Astrocyte of the spinal cord (primary cell): ENCODE data around the gene ALDH1A2.

ENCODE experiments used
- DNase-seq: peaks from one replicate; pipeline ENCODE4 v3.0.0; 2011; ENCODE audit warnings: low read depth, low spot score
- H3K4me3 ChIP-seq: 2 replicates; pipeline ENCODE4 v1.5.1; 2011; ENCODE audit warnings: low read depth, mild to moderate bottlenecking, low read length, moderate library complexity
- CTCF ChIP-seq: IDR thresholded peaks from 2 replicates; pipeline ENCODE4 v1.5.1; 2012; ENCODE audit warnings: low read depth, mild to moderate bottlenecking, low read length, inconsistent platforms
- in situ Hi-C: cut with HindIII; loops from 2 replicates; pipeline ENCODE4 v1.10.0; 2017; ENCODE audit warnings: low sequenced_read_pairs

The ALDH1A2 gene

DNA sequence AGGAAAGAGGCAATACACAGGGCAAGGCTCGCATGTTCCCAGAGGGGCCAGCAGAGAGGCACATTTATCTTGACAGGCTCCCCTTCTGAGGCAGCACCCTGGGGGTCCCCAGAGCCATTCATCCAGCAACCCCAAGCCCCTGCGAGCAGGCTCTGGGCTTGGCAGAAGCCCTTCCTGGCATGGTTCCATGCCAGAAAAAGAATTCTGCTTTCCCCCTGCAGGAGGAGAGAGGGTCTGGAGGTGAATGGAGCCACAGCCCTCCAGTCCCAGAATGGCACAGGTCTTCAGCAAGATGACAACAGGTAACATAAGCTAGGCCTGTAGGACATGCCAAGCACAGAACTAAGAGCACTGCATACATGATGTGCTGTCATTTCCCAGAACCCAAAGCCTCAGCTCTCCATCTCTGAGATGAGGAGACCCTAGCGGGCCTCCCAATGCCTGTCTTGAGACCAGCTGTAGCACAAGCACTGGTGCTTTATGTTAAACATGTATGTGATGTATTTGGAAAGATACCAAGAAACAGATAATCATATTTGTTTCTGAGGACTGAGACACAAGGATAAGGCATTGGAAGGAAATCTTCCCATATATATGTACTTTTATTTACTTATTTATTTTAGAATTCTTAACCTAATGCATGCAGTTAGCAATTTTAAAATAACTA, 121.6 kb downstream of the ALDH1A2 start:
- no peak for TF ChIP-seq CTCF
- H3K4me3 ChIP-seq: no peak overlapping the region
- no peak for DNase-seq
- in situ Hi-C loops: no loop called here

DNA sequence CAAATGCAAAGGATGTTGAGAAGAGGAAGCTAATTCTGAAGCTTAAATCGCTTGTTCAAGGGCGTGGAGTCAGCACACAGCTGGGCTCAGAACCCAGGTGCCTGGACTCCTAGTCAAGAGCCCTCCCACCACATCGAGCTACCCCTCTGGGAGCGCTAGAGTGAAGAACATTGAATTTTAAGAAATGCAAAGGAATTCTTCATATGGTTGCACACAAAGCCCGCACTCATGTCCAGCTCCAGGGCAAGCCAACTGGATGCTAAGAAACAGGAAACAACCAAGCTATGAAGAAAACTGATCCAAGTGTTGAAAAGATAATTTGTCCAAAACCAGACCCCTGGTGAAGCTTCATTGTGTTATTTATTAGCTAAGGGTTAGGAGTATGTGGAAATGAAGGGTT, 122.3 kb downstream of the ALDH1A2 start:
- no peak for DNase-seq
- in situ Hi-C loops: no loop called here
- TF ChIP-seq CTCF: no peak
- no peak overlapping the region for H3K4me3 ChIP-seq

DNA sequence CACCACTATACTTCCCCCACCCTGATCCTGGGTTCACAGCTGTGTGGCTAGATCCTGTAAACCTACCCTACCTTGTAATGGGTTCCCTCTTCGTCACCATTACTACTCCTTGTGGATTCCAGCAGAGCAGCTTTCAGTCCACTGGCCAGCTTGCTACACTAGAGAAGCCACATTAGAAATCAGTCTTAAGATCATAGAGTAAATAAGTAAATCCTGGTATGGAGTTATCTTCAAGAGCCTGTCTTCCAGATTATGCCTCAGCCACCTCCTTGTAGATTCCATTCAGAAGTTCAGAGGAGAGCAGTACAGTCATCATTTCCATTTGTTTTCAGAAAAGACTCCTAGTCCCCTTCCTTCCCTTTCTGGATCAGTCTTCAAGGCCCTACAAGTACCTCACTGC, 123.7 kb downstream of the ALDH1A2 start:
- TF ChIP-seq CTCF: no peak
- H3K4me3 ChIP-seq: no peak overlapping the region
- DNase-seq: no peak
- in situ Hi-C loops: no loop called here

DNA sequence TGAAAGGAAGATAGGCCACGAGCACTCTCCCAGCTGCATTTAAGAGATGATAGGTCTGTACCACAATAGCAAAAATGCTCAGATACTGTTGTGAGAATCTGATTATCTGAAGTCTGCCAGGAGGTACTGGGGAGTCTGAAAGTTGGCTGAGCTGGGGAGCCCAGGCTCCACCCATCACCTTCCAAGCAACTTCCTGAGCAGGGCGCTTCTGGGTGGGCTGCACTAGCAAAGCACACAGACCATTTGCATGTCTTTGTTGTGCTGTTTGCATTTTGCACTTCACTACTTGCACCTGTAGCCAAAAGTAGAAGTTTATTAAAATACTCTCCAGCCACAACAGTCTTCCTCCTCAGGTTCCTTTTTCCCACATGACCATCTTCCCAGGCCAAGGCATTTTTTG, 133.2 kb downstream of the ALDH1A2 start:
- in situ Hi-C loops: no loop called here
- DNase-seq: no peak
- H3K4me3 ChIP-seq: no peak overlapping the region
- no peak for TF ChIP-seq CTCF

- TF ChIP-seq CTCF: no peak
- DNase-seq: no peak
- in situ Hi-C loops: no loop called here
- H3K4me3 ChIP-seq: no peak overlapping the region
Measured at GRCh38 chr15:57931570-57931969, 133.9 kb downstream of the ALDH1A2 start.

GRCh38 chr15:57927091-57927631, 138.3 kb downstream of the ALDH1A2 start:
- H3K4me3 ChIP-seq: no peak overlapping the region
- in situ Hi-C loops: no loop called here
- no peak for DNase-seq
- TF ChIP-seq CTCF: no peak
